Osteoblast (primary cell): ENCODE data around the gene ZMYND11. TPM values are rescaled to one million over a fixed set of nuclear protein-coding genes. Genes with fewer than 3 reads are reported as not detected.

ENCODE experiments used
- DNase-seq: peaks from one replicate; pipeline ENCODE4 v3.0.0; 2011; ENCODE audit warnings: low spot score, mixed read lengths; ENCODE audit not compliant: insufficient read length; ENCODE audit errors: missing footprints
- H2AFZ ChIP-seq: 2 replicates; pipeline ENCODE4 v1.6.0; 2011; ENCODE audit warnings: mild to moderate bottlenecking, low read length
- H3K27ac ChIP-seq: 2 replicates; pipeline ENCODE4 v1.5.1; 2011; ENCODE audit warnings: mild to moderate bottlenecking, low read depth, low read length, moderate library complexity
- H3K27me3 ChIP-seq: 2 replicates; pipeline ENCODE4 v1.6.0; 2012; ENCODE audit warnings: mild to moderate bottlenecking, control low read depth, inconsistent platforms, low read length, moderate library complexity; ENCODE audit not compliant: insufficient read depth
- H3K36me3 ChIP-seq: 2 replicates; pipeline ENCODE4 v1.5.1; 2011; ENCODE audit warnings: mild to moderate bottlenecking, low read length, control low read depth, moderate library complexity; ENCODE audit not compliant: insufficient read depth
- H3K4me1 ChIP-seq: 2 replicates; pipeline ENCODE4 v1.5.1; 2011; ENCODE audit warnings: mild to moderate bottlenecking, low read length, control low read depth, moderate library complexity; ENCODE audit not compliant: insufficient read depth
- H3K4me2 ChIP-seq: 2 replicates; pipeline ENCODE4 v1.6.0; 2011; ENCODE audit warnings: mild to moderate bottlenecking, low read length; ENCODE audit not compliant: insufficient read depth
- H3K4me3 ChIP-seq: fragments of 200-600 bp; sonication (generic); 3 replicates; pipeline ENCODE4 v1.5.1; 2012; ENCODE audit warnings: mild to moderate bottlenecking, low read length, inconsistent platforms; ENCODE audit not compliant: insufficient read depth
- H3K79me2 ChIP-seq: 2 replicates; pipeline ENCODE4 v1.6.0; 2012; ENCODE audit warnings: mild to moderate bottlenecking, low read length, control low read depth, inconsistent platforms; ENCODE audit not compliant: insufficient read depth
- H3K9me3 ChIP-seq: 2 replicates; pipeline ENCODE4 v1.5.1; 2011; ENCODE audit warnings: low read depth, low read length, control low read depth
- H4K20me1 ChIP-seq: 2 replicates; pipeline ENCODE4 v1.6.0; 2012; ENCODE audit warnings: mild to moderate bottlenecking, low read length, control low read depth; ENCODE audit not compliant: insufficient read depth
- total RNA-seq: library from RNA; depleted of rRNA; stranded (reverse); fragments of >200 nt; gene quantifications from 2 replicates; pipeline ENCODE4 v1.2.3, GENCODE V29; 2012
- TF ChIP-seq, protein P1 (sequence below): IDR thresholded peaks from 2 replicates; pipeline ENCODE4 v1.5.1; 2011; ENCODE audit warnings: mild to moderate bottlenecking, low read depth, low read length, moderate library complexity; ENCODE audit errors: extremely low read depth

The ZMYND11 gene
- total RNA-seq, 1 donor: 56.5 TPM

DNA sequence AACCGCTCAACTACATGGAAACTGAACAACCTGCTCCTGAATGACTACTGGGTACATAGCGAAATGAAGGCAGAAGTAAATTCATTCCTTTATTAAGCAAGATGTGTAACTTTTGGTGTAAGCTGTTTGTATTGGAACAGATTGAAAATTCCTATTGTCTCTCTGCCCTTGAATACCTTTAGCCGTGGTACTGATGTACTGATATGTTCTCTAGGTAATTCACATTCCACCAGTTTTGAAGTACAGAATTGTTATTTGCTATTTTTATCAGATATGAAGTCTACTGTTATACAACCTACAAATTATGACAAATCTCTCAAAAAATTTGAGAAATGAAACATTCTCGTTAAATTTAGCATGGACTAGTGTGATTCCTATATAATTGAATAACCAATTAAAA lies 17.7 kb downstream of the ZMYND11 start:
- Histone ChIP-seq H3K4me2 (no peak overlapping the region), H3K27ac (no peak overlapping the region), H3K27me3 (no peaks in the 10 kb centered on the region), H2AFZ (no peak overlapping the region), H3K4me3 (no peak overlapping the region), H3K9me3 (no peaks in the 10 kb centered on the region), H3K36me3 (no peaks in the 10 kb centered on the region), H3K79me2 (peaks cover 69% of the 10 kb centered on the region), H4K20me1 (peaks cover 32% of the 10 kb centered on the region), H3K4me1 (peaks cover 3% of the 10 kb centered on the region)
- TF ChIP-seq, protein P1, sequence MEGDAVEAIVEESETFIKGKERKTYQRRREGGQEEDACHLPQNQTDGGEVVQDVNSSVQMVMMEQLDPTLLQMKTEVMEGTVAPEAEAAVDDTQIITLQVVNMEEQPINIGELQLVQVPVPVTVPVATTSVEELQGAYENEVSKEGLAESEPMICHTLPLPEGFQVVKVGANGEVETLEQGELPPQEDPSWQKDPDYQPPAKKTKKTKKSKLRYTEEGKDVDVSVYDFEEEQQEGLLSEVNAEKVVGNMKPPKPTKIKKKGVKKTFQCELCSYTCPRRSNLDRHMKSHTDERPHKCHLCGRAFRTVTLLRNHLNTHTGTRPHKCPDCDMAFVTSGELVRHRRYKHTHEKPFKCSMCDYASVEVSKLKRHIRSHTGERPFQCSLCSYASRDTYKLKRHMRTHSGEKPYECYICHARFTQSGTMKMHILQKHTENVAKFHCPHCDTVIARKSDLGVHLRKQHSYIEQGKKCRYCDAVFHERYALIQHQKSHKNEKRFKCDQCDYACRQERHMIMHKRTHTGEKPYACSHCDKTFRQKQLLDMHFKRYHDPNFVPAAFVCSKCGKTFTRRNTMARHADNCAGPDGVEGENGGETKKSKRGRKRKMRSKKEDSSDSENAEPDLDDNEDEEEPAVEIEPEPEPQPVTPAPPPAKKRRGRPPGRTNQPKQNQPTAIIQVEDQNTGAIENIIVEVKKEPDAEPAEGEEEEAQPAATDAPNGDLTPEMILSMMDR: no peak
- DNase-seq: no peak

DNA sequence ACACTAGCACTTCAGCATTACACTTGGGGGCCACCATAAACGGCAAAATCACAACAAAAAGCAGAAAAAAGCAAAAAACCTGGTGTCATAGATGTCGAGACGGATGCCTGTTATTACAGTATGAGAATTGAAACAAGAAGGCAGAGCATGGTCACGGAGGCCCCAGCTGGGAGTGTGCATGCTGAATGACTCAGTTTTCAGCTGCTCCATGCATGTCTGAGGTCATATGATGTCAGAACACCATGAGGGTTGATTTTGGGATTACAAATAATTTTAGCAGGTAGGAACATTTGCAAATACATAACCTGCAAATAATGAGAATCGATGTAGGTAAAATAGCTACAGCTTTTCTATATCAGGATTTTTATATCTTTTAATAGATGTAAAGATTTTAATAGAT lies 19.1 kb downstream of the ZMYND11 start:
- TF ChIP-seq, protein P1: no peak
- H4K20me1 ChIP-seq: peaks cover 28% of the 10 kb centered on the region
- H3K9me3 ChIP-seq: no peaks in the 10 kb centered on the region
- H2AFZ ChIP-seq: no peak overlapping the region
- no peak overlapping the region for H3K4me2 ChIP-seq
- no peak for DNase-seq
- no peak overlapping the region for H3K27ac ChIP-seq
- no peaks in the 10 kb centered on the region for H3K27me3 ChIP-seq
- peaks cover 3% of the 10 kb centered on the region for H3K4me1 ChIP-seq
- H3K36me3 ChIP-seq: no peaks in the 10 kb centered on the region
- no peak overlapping the region for H3K4me3 ChIP-seq
- H3K79me2 ChIP-seq: peaks cover 70% of the 10 kb centered on the region

DNA sequence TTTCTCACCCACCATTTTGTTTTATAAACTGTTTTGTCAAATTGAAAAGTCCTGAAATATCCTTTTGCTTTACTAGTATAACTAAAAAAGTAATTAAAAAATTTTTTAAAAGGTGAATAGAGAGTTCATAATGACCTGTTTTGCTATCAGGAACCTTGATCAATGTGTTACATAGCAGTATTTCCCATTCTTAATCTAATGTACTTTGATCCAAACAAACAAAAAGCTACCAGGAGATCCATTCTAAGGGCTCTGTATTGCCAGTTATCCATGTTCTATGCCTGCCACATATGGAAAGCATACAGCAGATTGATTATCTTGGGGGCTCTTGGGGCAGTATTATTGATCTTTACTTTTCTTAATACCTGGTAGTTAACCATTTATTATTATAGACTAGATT lies 32.1 kb downstream of the ZMYND11 start:
- Histone ChIP-seq H3K79me2 (peaks cover 60% of the 10 kb centered on the region), H3K9me3 (no peaks in the 10 kb centered on the region), H3K27me3 (no peaks in the 10 kb centered on the region), H3K27ac (no peak overlapping the region), H3K4me2 (no peak overlapping the region), H4K20me1 (peaks cover 22% of the 10 kb centered on the region), H2AFZ (no peak overlapping the region), H3K36me3 (no peaks in the 10 kb centered on the region), H3K4me1 (no peaks in the 10 kb centered on the region), H3K4me3 (no peak overlapping the region)
- TF ChIP-seq, protein P1: no peak
- no peak for DNase-seq

DNA sequence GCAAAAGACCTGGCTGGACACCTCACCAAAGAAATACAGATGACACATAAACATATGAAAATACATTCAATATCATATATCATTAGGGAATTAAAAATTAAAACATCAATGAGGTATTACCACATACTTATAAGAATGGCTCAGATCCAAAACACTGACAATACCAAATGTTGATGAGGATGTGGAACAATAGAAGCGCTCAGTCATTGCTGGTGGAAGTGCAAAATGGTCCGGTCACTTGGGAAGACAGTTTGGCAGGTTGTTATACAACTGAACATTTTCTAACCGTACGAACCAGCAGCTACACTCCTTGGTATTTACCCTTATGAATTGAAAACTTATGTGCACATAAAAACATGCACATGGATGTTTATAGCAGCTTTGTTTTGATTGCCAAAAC lies 38.5 kb downstream of the ZMYND11 start:
- Histone ChIP-seq H3K79me2 (peaks cover 29% of the 10 kb centered on the region), H3K4me3 (no peak overlapping the region), H3K9me3 (no peaks in the 10 kb centered on the region), H3K4me1 (no peaks in the 10 kb centered on the region), H3K36me3 (no peaks in the 10 kb centered on the region), H3K27ac (no peak overlapping the region), H3K4me2 (no peak overlapping the region), H3K27me3 (no peaks in the 10 kb centered on the region), H4K20me1 (peaks cover 22% of the 10 kb centered on the region), H2AFZ (no peak overlapping the region)
- TF ChIP-seq, protein P1: no peak
- DNase-seq: no peak
